ENCODE measurements around the gene SUPT3H. TPM values are rescaled to one million over a fixed set of nuclear protein-coding genes. Genes with fewer than 3 reads are reported as not detected.
A peak's percentile ranks its signal among the peaks of the same experiment; 100 is the strongest.
"Not testable (repeated sequence)": the region's sequence is repeated elsewhere in the genome, so short reads cannot be mapped to it uniquely, and the experiment has no call there.

The SUPT3H gene
- total and polyA plus RNA-seq, 7 experiments from 2014 or later, result 8.0 to 16.0 (median 12.7) TPM

GRCh38 chr6:45184040-45184439, 193.7 kb downstream of the SUPT3H start:
- peaks cover 0 to 12% (median 0%) of the 10 kb centered on the region in 11 donors for H3K9me3 Mint-ChIP-seq
- intact Hi-C loops (cut with micrococcal nuclease), result no loop called here
- ChIA-PET POLR2A (interaction anchor here (1.0 kb wide), 1 partner anchor 63 kb away, joined by 3 read pairs; no protein-coding TSS in a partner anchor), CTCF (no interaction called here)
- H3K27me3 Mint-ChIP-seq, result no peaks in the 10 kb centered on the region
- no peak overlapping the region for H3K27ac Mint-ChIP-seq
- ATAC-seq (no peak), DNase-seq (no peak)
- H3K36me3 Mint-ChIP-seq, result peaks cover 0 to 19% (median 5%) of the 10 kb centered on the region in 5 donors
- Histone ChIP-seq H3K27me3 (ENCODE audit: control insufficient read depth in 2 of 2, insufficient read depth in 2 of 2, low read length in 2 of 2) (no peaks in the 10 kb centered on the region), H3K4me1 (ENCODE audit: control insufficient read depth in 2 of 2, insufficient read depth in 2 of 2, low read length in 2 of 2) (peaks cover 0 to 6% of the 10 kb centered on the region in 2 donors), H3K36me3 (ENCODE audit: control insufficient read depth in 2 of 3, insufficient read depth in 3 of 3, low read length in 3 of 3) (no peaks in the 10 kb centered on the region), H3K27ac (ENCODE audit: low read depth, low read length) (no peak overlapping the region), H3K4me3 (ENCODE audit: low read length) (no peak overlapping the region), H3K9me3 (ENCODE audit: control insufficient read depth in 2 of 3, low read length in 3 of 3) (no peaks in the 10 kb centered on the region)
- H3K4me1 Mint-ChIP-seq, result peaks cover 10 to 30% (median 25%) of the 10 kb centered on the region in 7 donors
- no peak overlapping the region for H3K4me3 Mint-ChIP-seq

DNA sequence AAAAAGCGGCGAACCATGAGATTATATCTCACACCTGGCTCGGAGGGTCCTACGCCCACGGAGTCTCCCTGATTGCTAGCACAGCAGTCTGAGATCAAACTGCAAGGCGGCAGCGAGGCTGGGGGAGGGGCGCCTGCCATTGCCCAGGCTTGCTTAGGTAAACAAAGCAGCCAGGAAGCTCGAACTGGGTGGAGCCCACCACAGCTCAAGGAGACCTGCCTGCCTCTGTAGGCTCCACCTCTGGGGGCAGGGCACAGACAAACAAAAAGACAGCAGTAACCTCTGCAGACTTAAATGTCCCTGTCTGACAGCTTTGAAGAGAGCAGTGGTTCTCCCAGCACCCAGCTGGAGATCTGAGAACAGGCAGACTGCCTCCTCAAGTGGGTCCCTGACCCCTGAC, 201.4 kb downstream of the SUPT3H start:
- H3K9me3 Mint-ChIP-seq; H3K36me3 ChIP-seq (ENCODE audit: control insufficient read depth in 2 of 3, insufficient read depth in 3 of 3, low read length in 3 of 3); H3K27me3 Mint-ChIP-seq; POLR2A ChIA-PET; H3K27me3 ChIP-seq (ENCODE audit: control insufficient read depth in 2 of 2, insufficient read depth in 2 of 2, low read length in 2 of 2); intact Hi-C loops (cut with micrococcal nuclease); DNase-seq; ATAC-seq; H3K27ac ChIP-seq (ENCODE audit: low read depth, low read length); H3K9me3 ChIP-seq (ENCODE audit: control insufficient read depth in 2 of 3, low read length in 3 of 3); CTCF ChIA-PET; H3K4me3 ChIP-seq (ENCODE audit: low read length); H3K4me1 ChIP-seq (ENCODE audit: control insufficient read depth in 2 of 2, insufficient read depth in 2 of 2, low read length in 2 of 2): not testable (repeated sequence)
- Mint-ChIP-seq H3K4me1 (peaks cover 0 to 25% (median 19%) of the 10 kb centered on the region in 7 donors), H3K27ac (peak overlapping the region in 3 of 9 donors; percentile 49 to 67 (median 56)), H3K36me3 (peaks cover 0 to 24% (median 3%) of the 10 kb centered on the region in 5 donors), H3K4me3 (peak overlapping the region in 1 of 10 donors; percentile 13)

- H3K36me3 ChIP-seq (ENCODE audit: control insufficient read depth in 2 of 3, insufficient read depth in 3 of 3, low read length in 3 of 3), result no peaks in the 10 kb centered on the region
- H3K27me3 ChIP-seq (ENCODE audit: control insufficient read depth in 2 of 2, insufficient read depth in 2 of 2, low read length in 2 of 2), result no peaks in the 10 kb centered on the region
- DNase-seq (no peak), ATAC-seq (no peak)
- no peak overlapping the region for H3K27ac ChIP-seq (ENCODE audit: low read depth, low read length)
- H3K27ac Mint-ChIP-seq, result peak overlapping the region in 3 of 9 donors; percentile 5 to 65 (median 28)
- peaks cover 0 to 25% (median 19%) of the 10 kb centered on the region in 7 donors for H3K4me1 Mint-ChIP-seq
- H3K4me3 ChIP-seq (ENCODE audit: low read length), result no peak overlapping the region
- peak overlapping the region in 4 of 10 donors; percentile 9 to 50 (median 12) for H3K4me3 Mint-ChIP-seq
- no peaks in the 10 kb centered on the region for H3K9me3 ChIP-seq (ENCODE audit: control insufficient read depth in 2 of 3, low read length in 3 of 3)
- H3K27me3 Mint-ChIP-seq, result no peaks in the 10 kb centered on the region
- no peaks in the 10 kb centered on the region for H3K4me1 ChIP-seq (ENCODE audit: control insufficient read depth in 2 of 2, insufficient read depth in 2 of 2, low read length in 2 of 2)
- CTCF ChIA-PET, result interaction anchor here (0.6 kb wide), 1 partner anchor 127 kb away, joined by 3 read pairs; no protein-coding TSS in a partner anchor
- intact Hi-C loops (cut with micrococcal nuclease), result no loop called here
- POLR2A ChIA-PET, result no interaction called here
- H3K36me3 Mint-ChIP-seq, result peaks cover 0 to 23% (median 3%) of the 10 kb centered on the region in 5 donors
- H3K9me3 Mint-ChIP-seq, result peaks cover 0 to 8% (median 0%) of the 10 kb centered on the region in 11 donors
Measured at GRCh38 chr6:45175272-45175671, 202.5 kb downstream of the SUPT3H start.

GRCh38 chr6:45174045-45174444, 203.7 kb downstream of the SUPT3H start:
- H3K9me3 ChIP-seq (ENCODE audit: control insufficient read depth in 2 of 3, low read length in 3 of 3), result no peaks in the 10 kb centered on the region
- Mint-ChIP-seq H3K9me3 (peaks cover 0 to 6% (median 0%) of the 10 kb centered on the region in 11 donors), H3K4me3 (no peak overlapping the region), H3K27ac (no peak overlapping the region), H3K27me3 (no peaks in the 10 kb centered on the region), H3K4me1 (peaks cover 0 to 25% (median 19%) of the 10 kb centered on the region in 7 donors), H3K36me3 (peaks cover 0 to 18% (median 0%) of the 10 kb centered on the region in 5 donors)
- H3K4me1 ChIP-seq (ENCODE audit: control insufficient read depth in 2 of 2, insufficient read depth in 2 of 2, low read length in 2 of 2), result no peaks in the 10 kb centered on the region
- H3K36me3 ChIP-seq (ENCODE audit: control insufficient read depth in 2 of 3, insufficient read depth in 3 of 3, low read length in 3 of 3), result no peaks in the 10 kb centered on the region
- peak; percentile 45 for ATAC-seq
- POLR2A ChIA-PET, result no interaction called here
- intact Hi-C loops (cut with micrococcal nuclease), result no loop called here
- no peak for DNase-seq
- CTCF ChIA-PET, result no interaction called here
- H3K27me3 ChIP-seq (ENCODE audit: control insufficient read depth in 2 of 2, insufficient read depth in 2 of 2, low read length in 2 of 2), result no peaks in the 10 kb centered on the region
- H3K4me3 ChIP-seq (ENCODE audit: low read length), result no peak overlapping the region
- no peak overlapping the region for H3K27ac ChIP-seq (ENCODE audit: low read depth, low read length)

- H3K9me3 Mint-ChIP-seq, result peaks cover 0 to 6% (median 0%) of the 10 kb centered on the region in 11 donors
- no peak for ATAC-seq
- Histone ChIP-seq H3K4me1 (ENCODE audit: control insufficient read depth in 2 of 2, insufficient read depth in 2 of 2, low read length in 2 of 2) (no peaks in the 10 kb centered on the region), H3K36me3 (ENCODE audit: control insufficient read depth in 2 of 3, insufficient read depth in 3 of 3, low read length in 3 of 3) (no peaks in the 10 kb centered on the region), H3K27ac (ENCODE audit: low read depth, low read length) (no peak overlapping the region), H3K27me3 (ENCODE audit: control insufficient read depth in 2 of 2, insufficient read depth in 2 of 2, low read length in 2 of 2) (no peaks in the 10 kb centered on the region), H3K4me3 (ENCODE audit: low read length) (no peak overlapping the region), H3K9me3 (ENCODE audit: control insufficient read depth in 2 of 3, low read length in 3 of 3) (no peaks in the 10 kb centered on the region)
- CTCF ChIA-PET, result no interaction called here
- peaks cover 0 to 12% (median 0%) of the 10 kb centered on the region in 5 donors for H3K36me3 Mint-ChIP-seq
- intact Hi-C loops (cut with micrococcal nuclease), result no loop called here
- peaks cover 0 to 25% (median 22%) of the 10 kb centered on the region in 7 donors for H3K4me1 Mint-ChIP-seq
- no peak for DNase-seq
- no peaks in the 10 kb centered on the region for H3K27me3 Mint-ChIP-seq
- no peak overlapping the region for H3K27ac Mint-ChIP-seq
- POLR2A ChIA-PET, result no interaction called here
- H3K4me3 Mint-ChIP-seq, result no peak overlapping the region
Measured at GRCh38 chr6:45171380-45171779, 206.4 kb downstream of the SUPT3H start.

GRCh38 chr6:45170309-45170708, 207.4 kb downstream of the SUPT3H start:
- Mint-ChIP-seq H3K27ac (no peak overlapping the region), H3K36me3 (peaks cover 0 to 11% (median 0%) of the 10 kb centered on the region in 5 donors), H3K4me3 (no peak overlapping the region), H3K4me1 (peaks cover 0 to 24% (median 19%) of the 10 kb centered on the region in 7 donors), H3K9me3 (peaks cover 0 to 6% (median 0%) of the 10 kb centered on the region in 11 donors), H3K27me3 (no peaks in the 10 kb centered on the region)
- no peak overlapping the region for H3K4me3 ChIP-seq (ENCODE audit: low read length)
- intact Hi-C loops (cut with micrococcal nuclease), result no loop called here
- ATAC-seq, result no peak
- POLR2A ChIA-PET, result no interaction called here
- no peaks in the 10 kb centered on the region for H3K27me3 ChIP-seq (ENCODE audit: control insufficient read depth in 2 of 2, insufficient read depth in 2 of 2, low read length in 2 of 2)
- DNase-seq, result no peak
- H3K27ac ChIP-seq (ENCODE audit: low read depth, low read length), result no peak overlapping the region
- no peaks in the 10 kb centered on the region for H3K36me3 ChIP-seq (ENCODE audit: control insufficient read depth in 2 of 3, insufficient read depth in 3 of 3, low read length in 3 of 3)
- CTCF ChIA-PET, result no interaction called here
- no peaks in the 10 kb centered on the region for H3K9me3 ChIP-seq (ENCODE audit: control insufficient read depth in 2 of 3, low read length in 3 of 3)
- H3K4me1 ChIP-seq (ENCODE audit: control insufficient read depth in 2 of 2, insufficient read depth in 2 of 2, low read length in 2 of 2), result no peaks in the 10 kb centered on the region

GRCh38 chr6:45169815-45170214, 207.9 kb downstream of the SUPT3H start:
- ChIA-PET CTCF (no interaction called here), POLR2A (no interaction called here)
- ATAC-seq (no peak), DNase-seq (no peak)
- Mint-ChIP-seq H3K4me3 (no peak overlapping the region), H3K4me1 (peaks cover 0 to 21% (median 15%) of the 10 kb centered on the region in 7 donors), H3K27me3 (no peaks in the 10 kb centered on the region), H3K27ac (no peak overlapping the region), H3K36me3 (peaks cover 0 to 10% (median 0%) of the 10 kb centered on the region in 5 donors), H3K9me3 (peaks cover 0 to 3% (median 0%) of the 10 kb centered on the region in 11 donors)
- intact Hi-C loops (cut with micrococcal nuclease), result no loop called here
- Histone ChIP-seq H3K4me3 (ENCODE audit: low read length) (no peak overlapping the region), H3K9me3 (ENCODE audit: control insufficient read depth in 2 of 3, low read length in 3 of 3) (no peaks in the 10 kb centered on the region), H3K27me3 (ENCODE audit: control insufficient read depth in 2 of 2, insufficient read depth in 2 of 2, low read length in 2 of 2) (no peaks in the 10 kb centered on the region), H3K27ac (ENCODE audit: low read depth, low read length) (no peak overlapping the region), H3K36me3 (ENCODE audit: control insufficient read depth in 2 of 3, insufficient read depth in 3 of 3, low read length in 3 of 3) (no peaks in the 10 kb centered on the region), H3K4me1 (ENCODE audit: control insufficient read depth in 2 of 2, insufficient read depth in 2 of 2, low read length in 2 of 2) (no peaks in the 10 kb centered on the region)

Measured in naive thymus-derived CD4-positive, alpha-beta T cell (primary cell).